PC-9 (cell line): ENCODE measurements around the gene GBGT1.

Source experiments
- EZH2 ChIP-seq: fragments of 200-600 bp; sonication (generic); IDR thresholded peaks from 2 replicates; pipeline ENCODE4 v1.8.0; 2017; ENCODE audit warnings: antibody characterized with exemption, low read depth
- TF ChIP-seq, protein P1 (sequence below): fragments of 200-600 bp; sonication (generic); conservative IDR thresholded peaks from 2 replicates; pipeline ENCODE4 v1.6.1; 2017; ENCODE audit warnings: mixed run types, antibody characterized with exemption, mild to moderate bottlenecking, moderate library complexity

DNA sequence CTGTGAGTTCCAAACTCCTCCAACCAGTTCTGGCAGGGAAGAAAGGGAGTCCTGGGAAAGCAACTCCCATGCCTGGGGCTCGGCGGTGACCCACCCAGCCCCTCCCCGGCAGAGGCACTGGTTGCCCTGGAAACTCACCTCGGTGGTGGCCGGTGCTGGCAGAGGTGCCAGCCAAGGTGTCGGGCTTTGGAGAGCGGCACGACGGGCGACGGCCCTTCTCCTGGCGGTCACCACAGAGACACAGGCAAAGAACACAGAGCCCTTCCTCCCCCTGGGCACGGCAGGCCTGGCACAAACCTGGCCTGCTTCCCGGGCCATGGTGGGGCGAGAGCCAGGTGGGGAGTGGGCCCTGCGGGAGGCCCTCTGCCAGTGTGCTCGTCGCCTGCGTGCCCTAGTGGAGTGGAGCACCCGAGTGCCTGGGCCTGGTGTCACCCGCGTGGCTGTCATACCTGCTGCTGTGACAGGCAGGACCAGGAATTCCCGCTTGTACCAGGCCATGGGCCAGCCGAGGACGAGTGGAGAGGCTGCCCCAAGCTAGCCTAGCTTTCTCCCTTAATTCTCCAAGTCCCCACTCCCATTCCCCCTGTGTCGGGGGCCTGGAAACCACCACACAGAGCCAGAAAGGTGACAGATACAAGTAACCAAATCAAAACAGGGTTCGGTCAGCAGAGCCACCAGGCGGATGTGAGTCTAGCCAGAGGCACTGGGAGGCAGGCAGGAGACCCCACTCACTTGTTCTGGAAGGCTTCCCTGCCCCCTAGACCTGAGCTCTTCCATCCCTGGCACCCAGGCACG, 34.5 kb downstream of the GBGT1 start:
- TF ChIP-seq, protein P1, sequence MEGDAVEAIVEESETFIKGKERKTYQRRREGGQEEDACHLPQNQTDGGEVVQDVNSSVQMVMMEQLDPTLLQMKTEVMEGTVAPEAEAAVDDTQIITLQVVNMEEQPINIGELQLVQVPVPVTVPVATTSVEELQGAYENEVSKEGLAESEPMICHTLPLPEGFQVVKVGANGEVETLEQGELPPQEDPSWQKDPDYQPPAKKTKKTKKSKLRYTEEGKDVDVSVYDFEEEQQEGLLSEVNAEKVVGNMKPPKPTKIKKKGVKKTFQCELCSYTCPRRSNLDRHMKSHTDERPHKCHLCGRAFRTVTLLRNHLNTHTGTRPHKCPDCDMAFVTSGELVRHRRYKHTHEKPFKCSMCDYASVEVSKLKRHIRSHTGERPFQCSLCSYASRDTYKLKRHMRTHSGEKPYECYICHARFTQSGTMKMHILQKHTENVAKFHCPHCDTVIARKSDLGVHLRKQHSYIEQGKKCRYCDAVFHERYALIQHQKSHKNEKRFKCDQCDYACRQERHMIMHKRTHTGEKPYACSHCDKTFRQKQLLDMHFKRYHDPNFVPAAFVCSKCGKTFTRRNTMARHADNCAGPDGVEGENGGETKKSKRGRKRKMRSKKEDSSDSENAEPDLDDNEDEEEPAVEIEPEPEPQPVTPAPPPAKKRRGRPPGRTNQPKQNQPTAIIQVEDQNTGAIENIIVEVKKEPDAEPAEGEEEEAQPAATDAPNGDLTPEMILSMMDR: no peak
- TF ChIP-seq EZH2: no peak
